H9 (cell line): Measurements from ENCODE around the gene MAOA. TPM values are rescaled to one million over a fixed set of nuclear protein-coding genes. Genes with fewer than 3 reads are reported as not detected.

Experiments used
- DNase-seq: peaks from one replicate; pipeline ENCODE4 v3.0.0-alpha.2; 2017
- H2AFZ ChIP-seq: one replicate; pipeline ENCODE4 v1.6.1; 2013; ENCODE audit warnings: mild to moderate bottlenecking, low read length, control low read depth, moderate library complexity
- H2AK5ac ChIP-seq: 2 replicates; pipeline ENCODE4 v1.6.1; 2013; ENCODE audit warnings: low read length, control low read depth, mixed read lengths; ENCODE audit not compliant: insufficient read length
- H2BK120ac ChIP-seq: one replicate; pipeline ENCODE4 v1.6.1; 2013; ENCODE audit warnings: low read depth, mild to moderate bottlenecking, low read length, control low read depth, inconsistent platforms; ENCODE audit not compliant: poor library complexity, severe bottlenecking
- H2BK12ac ChIP-seq: 2 replicates; pipeline ENCODE4 v1.6.1; 2013; ENCODE audit warnings: low read length, control low read depth, mixed read lengths, low read depth; ENCODE audit not compliant: insufficient read length
- H2BK15ac ChIP-seq: 2 replicates; pipeline ENCODE4 v1.6.1; 2013; ENCODE audit warnings: low read depth, low read length, control low read depth
- H2BK20ac ChIP-seq: one replicate; pipeline ENCODE4 v1.6.1; 2013; ENCODE audit warnings: low read depth, mild to moderate bottlenecking, low read length, control low read depth, inconsistent platforms; ENCODE audit not compliant: poor library complexity, severe bottlenecking
- H2BK5ac ChIP-seq: 2 replicates; pipeline ENCODE4 v1.6.1; 2013; ENCODE audit warnings: low read length, control low read depth, mixed read lengths; ENCODE audit not compliant: insufficient read length
- H3K14ac ChIP-seq: 2 replicates; pipeline ENCODE4 v1.6.1; 2013; ENCODE audit warnings: low read length, control low read depth; ENCODE audit not compliant: insufficient read depth
- H3K18ac ChIP-seq: 2 replicates; pipeline ENCODE4 v1.6.1; 2013; ENCODE audit warnings: low read depth, mild to moderate bottlenecking, mixed read lengths, low read length, control low read depth; ENCODE audit not compliant: insufficient read length
- H3K23ac ChIP-seq: 2 replicates; pipeline ENCODE4 v1.6.1; 2013; ENCODE audit warnings: low read length, control low read depth, mixed read lengths, low read depth; ENCODE audit not compliant: insufficient read length
- H3K23me2 ChIP-seq: 2 replicates; pipeline ENCODE4 v1.6.1; 2013; ENCODE audit warnings: low read depth, mild to moderate bottlenecking, mixed read lengths, low read length, control low read depth; ENCODE audit not compliant: insufficient read length, poor library complexity, severe bottlenecking
- H3K27ac ChIP-seq: 2 replicates; pipeline ENCODE4 v1.5.1; 2013; ENCODE audit warnings: low read length, control low read depth, mixed read lengths, low read depth; ENCODE audit not compliant: insufficient read length
- H3K27me3 ChIP-seq: 2 replicates; pipeline ENCODE4 v1.6.1; 2013; ENCODE audit warnings: low read length, control low read depth, inconsistent platforms; ENCODE audit not compliant: insufficient read depth
- H3K4ac ChIP-seq: 2 replicates; pipeline ENCODE4 v1.6.1; 2013; ENCODE audit warnings: low read depth, mild to moderate bottlenecking, control low read depth, inconsistent platforms, low read length, moderate library complexity
- H3K4me1 ChIP-seq: 2 replicates; pipeline ENCODE4 v1.6.1; 2013; ENCODE audit warnings: low read length, control low read depth, inconsistent platforms; ENCODE audit not compliant: insufficient read depth
- H3K4me2 ChIP-seq: 2 replicates; pipeline ENCODE4 v1.6.1; 2013; ENCODE audit warnings: low read length, control low read depth, mixed read lengths; ENCODE audit not compliant: insufficient read length, insufficient read depth
- H3K56ac ChIP-seq: 2 replicates; pipeline ENCODE4 v1.6.1; 2013; ENCODE audit warnings: low read depth, mild to moderate bottlenecking, mixed read lengths, low read length, control low read depth; ENCODE audit not compliant: insufficient read length
- H3K79me1 ChIP-seq: 2 replicates; pipeline ENCODE4 v1.6.1; 2013; ENCODE audit warnings: low read depth, mild to moderate bottlenecking, moderate library complexity, low read length, control low read depth, inconsistent platforms; ENCODE audit not compliant: insufficient read depth, poor library complexity, severe bottlenecking
- H3K79me2 ChIP-seq: 2 replicates; pipeline ENCODE4 v1.6.1; 2013; ENCODE audit warnings: low read length, control low read depth, inconsistent platforms; ENCODE audit not compliant: insufficient read depth
- H3K9ac ChIP-seq: 2 replicates; pipeline ENCODE4 v1.6.1; 2013; ENCODE audit warnings: low read length, control low read depth, mixed read lengths; ENCODE audit not compliant: insufficient read length; ENCODE audit errors: extremely low read depth
- H3K9me3 ChIP-seq: one replicate; pipeline ENCODE4 v1.6.1; 2013; ENCODE audit warnings: low read depth, low read length, inconsistent platforms; ENCODE audit not compliant: control insufficient read depth
- H3T11ph ChIP-seq: one replicate; pipeline ENCODE4 v1.6.1; 2013; ENCODE audit warnings: mild to moderate bottlenecking, low read length, control low read depth, inconsistent platforms
- H4K20me1 ChIP-seq: one replicate; pipeline ENCODE4 v1.6.1; 2013; ENCODE audit not compliant: control insufficient read depth, insufficient read length, insufficient read depth
- H4K5ac ChIP-seq: 2 replicates; pipeline ENCODE4 v1.6.1; 2013; ENCODE audit warnings: low read depth, mild to moderate bottlenecking, mixed read lengths, low read length, control low read depth; ENCODE audit not compliant: insufficient read length
- H4K8ac ChIP-seq: replicated peaks from 2 replicates; pipeline ENCODE4 v1.6.1; 2013; ENCODE audit warnings: low read length, control low read depth, mixed read lengths, low read depth; ENCODE audit not compliant: insufficient read length
- H4K91ac ChIP-seq: 2 replicates; pipeline ENCODE4 v1.6.1; 2013; ENCODE audit warnings: low read depth, mild to moderate bottlenecking, moderate library complexity, mixed read lengths, low read length, control low read depth; ENCODE audit not compliant: insufficient read length
- H3K27ac Mint-ChIP-seq, 3 experiments: 2 replicates in 2 of 3; 3 replicates in 1 of 3; pipeline ENCODE4 v1.8.0; 2020 to 2021; ENCODE audit warnings: mixed read lengths in 3 of 3, mild to moderate bottlenecking in 1 of 3, moderate library complexity in 1 of 3
- H3K27me3 Mint-ChIP-seq: 2 replicates; pipeline ENCODE4 v1.8.0; 2021; ENCODE audit warnings: low read depth, mild to moderate bottlenecking, moderate library complexity, mixed read lengths
- H3K36me3 Mint-ChIP-seq, 3 experiments: 2 replicates in 2 of 3; 3 replicates in 1 of 3; pipeline ENCODE4 v1.8.0; 2020 to 2021; ENCODE audit warnings: low read depth in 3 of 3, mixed read lengths in 3 of 3; ENCODE audit not compliant: insufficient read depth in 1 of 3
- H3K4me1 Mint-ChIP-seq, 2 experiments: 2 replicates each; pipeline ENCODE4 v1.8.0; 2020; ENCODE audit warnings: mixed read lengths in 2 of 2
- H3K4me3 Mint-ChIP-seq, 2 experiments: 2 replicates in 1 of 2; 3 replicates in 1 of 2; pipeline ENCODE4 v1.8.0; 2020 to 2021; ENCODE audit warnings: mild to moderate bottlenecking in 2 of 2, mixed read lengths in 2 of 2, moderate library complexity in 1 of 2
- H3K9me3 Mint-ChIP-seq, 2 experiments: 2 replicates in 1 of 2; 3 replicates in 1 of 2; pipeline ENCODE4 v1.8.0; 2020; ENCODE audit warnings: mild to moderate bottlenecking in 2 of 2, mixed read lengths in 2 of 2, moderate library complexity in 1 of 2
- WGBS: extraction: QIAGEN DNeasy Blood & Tissue Kit; methylation state at CpG from one replicate; pipeline ENCODE4 v1.1.7; 2013; ENCODE audit warnings: missing lambda C conversion rate, low lambda C conversion rate, mixed read lengths; ENCODE audit not compliant: insufficient read length; ENCODE audit errors: extremely low coverage; 5-methylcytosine and 5-hydroxymethylcytosine counted together
- total RNA-seq: library from RNA; stranded (reverse); gene quantifications from 2 replicates; pipeline ENCODE4 v1.2.1, GENCODE V29; 2021
- TF ChIP-seq, protein P1 (sequence below): fragments of 200-600 bp; sonication (generic); conservative IDR thresholded peaks from 3 replicates; pipeline ENCODE4 v1.8.0; 2021; ENCODE audit warnings: antibody characterized with exemption, mild to moderate bottlenecking

Gene MAOA
- total RNA-seq, 1 experiment from 2014 or later: 0.28 TPM

DNA sequence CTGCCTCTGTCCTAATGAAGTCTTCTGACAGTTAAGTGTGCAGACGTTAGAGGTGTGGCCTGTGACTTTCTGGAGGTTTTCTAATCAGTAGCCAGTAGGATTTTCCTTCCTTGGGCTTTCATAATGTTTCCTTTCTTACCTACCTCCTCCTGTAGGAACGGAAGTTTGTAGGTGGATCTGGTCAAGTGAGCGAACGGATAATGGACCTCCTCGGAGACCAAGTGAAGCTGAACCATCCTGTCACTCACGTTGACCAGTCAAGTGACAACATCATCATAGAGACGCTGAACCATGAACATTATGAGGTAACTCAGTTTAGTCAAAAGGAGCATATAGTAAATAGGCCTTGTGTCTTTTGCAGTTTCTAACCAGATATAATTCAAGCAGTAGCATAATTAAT lies 75.0 kb downstream of the MAOA start:
- H3K18ac ChIP-seq: no peak overlapping the region
- H3K23ac ChIP-seq: no peak overlapping the region
- no CpG with 5 or more reads among the region's 7 CpGs for WGBS
- H3K4ac ChIP-seq: no peak overlapping the region
- H3K4me2 ChIP-seq: no peak overlapping the region
- Mint-ChIP-seq H3K9me3 (peaks cover 56 to 65% of the 10 kb centered on the region in 2 experiments), H3K27ac (no peak overlapping the region), H3K36me3 (peaks cover 0 to 7% (median 0%) of the 10 kb centered on the region in 3 experiments; a peak in 4 of 7 replicates), H3K27me3 (peaks cover 13% of the 10 kb centered on the region), H3K4me1 (peaks cover 2 to 6% of the 10 kb centered on the region in 2 experiments), H3K4me3 (no peak overlapping the region)
- H2BK12ac ChIP-seq: no peak overlapping the region
- no peak overlapping the region for H3K9ac ChIP-seq
- no peaks in the 10 kb centered on the region for H3K23me2 ChIP-seq
- no peak overlapping the region for H2AFZ ChIP-seq
- H2BK15ac ChIP-seq: no peak overlapping the region
- no peaks in the 10 kb centered on the region for H4K20me1 ChIP-seq
- no peak overlapping the region for H4K5ac ChIP-seq
- H2AK5ac ChIP-seq: no peak overlapping the region
- no peaks in the 10 kb centered on the region for H3K79me1 ChIP-seq
- H3K9me3 ChIP-seq: no peaks in the 10 kb centered on the region
- no peak overlapping the region for H4K91ac ChIP-seq
- H3T11ph ChIP-seq: no peak overlapping the region
- no peaks in the 10 kb centered on the region for H3K4me1 ChIP-seq
- no peak overlapping the region for H4K8ac ChIP-seq
- H2BK5ac ChIP-seq: no peak overlapping the region
- H3K79me2 ChIP-seq: no peaks in the 10 kb centered on the region
- TF ChIP-seq, protein P1, sequence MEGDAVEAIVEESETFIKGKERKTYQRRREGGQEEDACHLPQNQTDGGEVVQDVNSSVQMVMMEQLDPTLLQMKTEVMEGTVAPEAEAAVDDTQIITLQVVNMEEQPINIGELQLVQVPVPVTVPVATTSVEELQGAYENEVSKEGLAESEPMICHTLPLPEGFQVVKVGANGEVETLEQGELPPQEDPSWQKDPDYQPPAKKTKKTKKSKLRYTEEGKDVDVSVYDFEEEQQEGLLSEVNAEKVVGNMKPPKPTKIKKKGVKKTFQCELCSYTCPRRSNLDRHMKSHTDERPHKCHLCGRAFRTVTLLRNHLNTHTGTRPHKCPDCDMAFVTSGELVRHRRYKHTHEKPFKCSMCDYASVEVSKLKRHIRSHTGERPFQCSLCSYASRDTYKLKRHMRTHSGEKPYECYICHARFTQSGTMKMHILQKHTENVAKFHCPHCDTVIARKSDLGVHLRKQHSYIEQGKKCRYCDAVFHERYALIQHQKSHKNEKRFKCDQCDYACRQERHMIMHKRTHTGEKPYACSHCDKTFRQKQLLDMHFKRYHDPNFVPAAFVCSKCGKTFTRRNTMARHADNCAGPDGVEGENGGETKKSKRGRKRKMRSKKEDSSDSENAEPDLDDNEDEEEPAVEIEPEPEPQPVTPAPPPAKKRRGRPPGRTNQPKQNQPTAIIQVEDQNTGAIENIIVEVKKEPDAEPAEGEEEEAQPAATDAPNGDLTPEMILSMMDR: no peak
- no peak for DNase-seq
- H2BK120ac ChIP-seq: no peak overlapping the region
- H2BK20ac ChIP-seq: no peak overlapping the region
- no peak overlapping the region for H3K14ac ChIP-seq
- no peak overlapping the region for H3K56ac ChIP-seq
- no peak overlapping the region for H3K27ac ChIP-seq
- H3K27me3 ChIP-seq: no peaks in the 10 kb centered on the region
